GM23338 (cell line): Measurements from ENCODE around the gene F12. TPM values are rescaled to one million over a fixed set of nuclear protein-coding genes. Genes with fewer than 3 reads are reported as not detected.

Source experiments
- ATAC-seq: fragments of 200-7000 bp; cut with Tn5 transposase; 3 replicates; pipeline ENCODE4 v1.9.1; 2020
- DNase-seq: peaks from one replicate; pipeline ENCODE4 v3.0.0-alpha.2; 2015; ENCODE audit warnings: low spot score
- H2AFZ ChIP-seq: fragments of 200-600 bp; sonication (generic); 2 replicates; pipeline ENCODE4 v1.8.0; 2016; ENCODE audit warnings: antibody characterized with exemption, mild to moderate bottlenecking, moderate library complexity
- H3F3A ChIP-seq: fragments of 200-600 bp; sonication (generic); replicated peaks from 2 replicates; pipeline ENCODE4 v1.8.0; 2017; ENCODE audit warnings: antibody characterized with exemption, mixed run types, low read depth
- H3K27ac ChIP-seq: fragments of 200-600 bp; sonication (generic); 2 replicates; pipeline ENCODE4 v1.6.1; 2016; ENCODE audit warnings: low read depth
- H3K27me3 ChIP-seq: fragments of 200-600 bp; sonication (generic); 2 replicates; pipeline ENCODE4 v1.8.0; 2016; ENCODE audit warnings: mild to moderate bottlenecking, mixed run types, moderate library complexity; ENCODE audit not compliant: insufficient read depth
- H3K36me3 ChIP-seq: fragments of 200-600 bp; sonication (generic); 2 replicates; pipeline ENCODE4 v1.8.0; 2016; ENCODE audit warnings: mild to moderate bottlenecking; ENCODE audit not compliant: insufficient read depth
- H3K4me1 ChIP-seq: fragments of 200-600 bp; sonication (generic); 2 replicates; pipeline ENCODE4 v1.8.0; 2016; ENCODE audit warnings: mild to moderate bottlenecking, moderate library complexity; ENCODE audit not compliant: insufficient read depth
- H3K4me2 ChIP-seq: fragments of 200-600 bp; sonication (generic); 2 replicates; pipeline ENCODE4 v1.7.1; 2017; ENCODE audit warnings: mixed run types
- H3K4me3 ChIP-seq: fragments of 200-600 bp; sonication (generic); 2 replicates; pipeline ENCODE4 v1.6.1; 2016; ENCODE audit warnings: mixed run types
- H3K79me2 ChIP-seq: fragments of 200-600 bp; sonication (generic); replicated peaks from 2 replicates; pipeline ENCODE4 v1.8.0; 2017; ENCODE audit warnings: mild to moderate bottlenecking; ENCODE audit not compliant: insufficient read depth
- H3K9me2 ChIP-seq: fragments of 200-600 bp; sonication (generic); 2 replicates; pipeline ENCODE4 v1.8.0; 2017; ENCODE audit not compliant: insufficient read depth
- H4K20me1 ChIP-seq: fragments of 200-600 bp; sonication (generic); replicated peaks from 2 replicates; pipeline ENCODE4 v1.8.0; 2017; ENCODE audit warnings: mild to moderate bottlenecking; ENCODE audit not compliant: insufficient read depth
- H3K27ac Mint-ChIP-seq: 2 replicates; pipeline ENCODE4 v1.8.0; 2020; ENCODE audit warnings: inconsistent platforms, mild to moderate bottlenecking, moderate library complexity, mixed read lengths
- H3K27me3 Mint-ChIP-seq: 3 replicates; pipeline ENCODE4 v1.8.0; 2022; ENCODE audit warnings: low read depth, mild to moderate bottlenecking, moderate library complexity, mixed read lengths, inconsistent platforms; ENCODE audit not compliant: insufficient read depth, poor library complexity
- H3K36me3 Mint-ChIP-seq: 3 replicates; pipeline ENCODE4 v1.8.0; 2021; ENCODE audit warnings: low read depth, mild to moderate bottlenecking, inconsistent platforms, moderate library complexity, mixed read lengths
- H3K4me1 Mint-ChIP-seq: 3 replicates; pipeline ENCODE4 v1.8.0; 2020; ENCODE audit warnings: mild to moderate bottlenecking, inconsistent platforms, mixed read lengths
- H3K4me3 Mint-ChIP-seq: 3 replicates; pipeline ENCODE4 v1.8.0; 2021; ENCODE audit warnings: moderate library complexity, mild to moderate bottlenecking, inconsistent platforms, mixed read lengths
- H3K9me3 Mint-ChIP-seq: 3 replicates; pipeline ENCODE4 v1.8.0; 2020; ENCODE audit warnings: moderate library complexity, mild to moderate bottlenecking, inconsistent platforms, mixed read lengths
- CREB1 ChIP-seq: fragments of 250-450 bp; sonication (Bioruptor Pico); IDR thresholded peaks from 2 replicates; pipeline ENCODE4 v1.5.0; 2020; ENCODE audit warnings: low read depth, mild to moderate bottlenecking, moderate library complexity
- EZH2phosphoT487 ChIP-seq: fragments of 200-600 bp; sonication (generic); IDR thresholded peaks from one replicate; pipeline ENCODE4 v1.8.1; 2018; ENCODE audit warnings: antibody characterized with exemption; ENCODE audit not compliant: unreplicated experiment
- JUNB ChIP-seq: IDR thresholded peaks from one replicate; pipeline ENCODE4 v1.6.1; 2016; ENCODE audit warnings: antibody characterized with exemption; ENCODE audit not compliant: unreplicated experiment
- NANOG ChIP-seq: IDR thresholded peaks from 2 replicates; pipeline ENCODE4 v1.6.1; 2016; ENCODE audit warnings: antibody characterized with exemption, borderline replicate concordance
- POLR2AphosphoS5 ChIP-seq: IDR thresholded peaks from 2 replicates; pipeline ENCODE4 v1.6.1; 2016; ENCODE audit warnings: antibody characterized with exemption, low read depth
- ZNF114 ChIP-seq: fragments of 250-450 bp; sonication (Bioruptor Pico); IDR thresholded peaks from 2 replicates; pipeline ENCODE4 v1.5.0; 2020; ENCODE audit warnings: mild to moderate bottlenecking, moderate library complexity
- ZNF331 ChIP-seq: fragments of 250-450 bp; sonication (Bioruptor Pico); IDR thresholded peaks from 2 replicates; pipeline ENCODE4 v1.5.0; 2020; ENCODE audit warnings: low read depth, mild to moderate bottlenecking, moderate library complexity
- polyA plus RNA-seq: library from polyadenylated mRNA; unstranded; fragments of >200 nt; fragmentation: Nextera tagmentation; extraction: Ambion mirVana; gene quantifications from 2 replicates; pipeline ENCODE4 v1.2.1, GENCODE V29; 2016
- total RNA-seq: library from RNA; depleted of rRNA; stranded (reverse); fragments of >200 nt; shearing (Covaris generic); gene quantifications from 2 replicates; pipeline ENCODE4 v1.2.3, GENCODE V29; 2014
- TF ChIP-seq, protein P1 (sequence below): IDR thresholded peaks from 2 replicates; pipeline ENCODE4 v1.6.1; 2016; ENCODE audit warnings: antibody characterized with exemption
- TF ChIP-seq, protein P2 (sequence below): fragments of 250-450 bp; sonication (Bioruptor Pico); IDR thresholded peaks from 2 replicates; pipeline ENCODE4 v1.5.0; 2020; ENCODE audit warnings: mild to moderate bottlenecking, moderate library complexity

F12 gene
- total and polyA plus RNA-seq, 2 experiments from 2014 or later = 2.9 to 8.0 TPM

DNA sequence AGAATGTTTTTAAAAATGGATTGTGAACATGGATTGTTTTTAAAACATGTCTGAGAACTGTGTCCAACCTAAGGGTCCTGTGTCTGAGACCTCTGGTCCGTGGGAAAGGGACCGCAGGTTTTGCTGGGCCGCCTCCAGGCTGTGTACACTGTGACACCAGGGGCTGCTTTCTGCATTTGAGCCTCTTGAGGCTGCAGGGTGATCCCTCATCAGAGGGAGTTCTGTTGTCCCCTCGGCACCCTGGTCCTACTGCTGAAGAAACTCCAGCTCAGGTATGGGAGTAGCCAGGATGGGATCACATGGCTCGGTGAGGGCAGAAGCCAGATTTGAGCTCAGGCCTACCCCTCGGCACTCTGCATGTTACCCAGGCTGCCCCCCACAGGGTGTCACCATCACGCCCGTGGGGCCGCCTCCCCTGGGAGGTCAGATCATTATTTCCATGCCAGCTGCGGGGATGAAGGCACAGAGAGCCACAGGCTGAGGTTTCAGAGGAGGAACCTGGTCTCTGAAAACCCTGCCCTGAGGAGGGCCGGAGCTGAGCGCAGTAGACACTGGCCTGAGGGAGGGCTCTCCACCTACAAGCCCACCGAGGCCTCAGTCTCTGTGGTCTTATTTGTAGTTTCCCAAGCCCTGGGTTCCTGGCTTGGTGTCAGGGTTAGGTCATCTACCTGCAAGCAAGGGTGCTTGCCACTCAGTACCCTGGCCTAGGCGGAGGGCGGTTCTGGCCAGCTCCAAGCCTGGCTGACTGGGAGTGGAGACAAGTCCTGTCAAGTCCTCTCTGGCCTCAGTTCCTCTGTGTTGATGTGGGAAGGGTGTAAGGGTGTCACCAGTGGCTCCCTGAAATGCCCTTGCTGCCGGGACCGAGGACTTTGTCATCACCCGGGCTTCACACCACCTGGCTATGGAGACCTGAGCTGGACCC lies 40.0 kb upstream of the F12 start:
- H2AFZ ChIP-seq = no peak overlapping the region
- H3K4me2 ChIP-seq = no peak overlapping the region
- H4K20me1 ChIP-seq = peaks cover 12% of the 10 kb centered on the region; the same call in 1 of the 2 replicates

DNA sequence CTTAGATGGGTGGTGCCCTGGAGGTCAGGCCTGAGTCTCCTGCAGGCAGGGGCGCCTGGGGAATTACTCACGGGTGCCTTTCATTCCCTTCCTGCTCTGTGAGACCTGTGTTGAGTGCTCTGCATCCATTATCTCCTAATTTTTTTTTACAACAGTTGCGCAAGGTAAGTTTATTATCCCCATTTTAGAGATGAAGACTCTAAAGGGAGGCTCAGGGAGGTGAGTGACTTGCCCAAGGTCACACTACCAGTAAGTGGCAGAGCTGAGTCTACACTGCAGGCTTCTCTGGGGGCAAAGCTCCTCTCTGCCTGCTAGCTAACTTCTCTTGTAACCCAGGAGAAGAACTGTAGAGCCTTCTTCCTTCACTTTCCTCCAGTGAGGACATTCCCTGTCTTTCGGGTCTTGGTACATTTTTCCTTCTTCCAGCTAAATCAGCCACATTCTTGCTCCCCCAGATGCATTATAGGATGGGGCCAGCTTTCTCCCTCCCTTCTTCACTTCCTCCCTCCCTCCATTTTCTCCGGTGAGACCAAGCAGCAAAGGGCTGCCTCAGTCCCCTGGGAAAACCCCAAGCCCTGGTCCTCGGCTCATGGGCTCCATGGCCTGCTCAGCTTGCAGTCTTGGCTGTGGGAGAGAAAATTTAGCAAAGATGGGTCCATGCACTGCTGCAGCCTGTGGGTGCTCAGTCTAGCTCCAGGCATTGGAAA lies 39.0 kb upstream of the F12 start:
- Histone ChIP-seq H3K79me2 (no peaks in the 10 kb centered on the region), H4K20me1 (peaks cover 8% of the 10 kb centered on the region; the same call in 1 of the 2 replicates), H3K9me2 (no peaks in the 10 kb centered on the region), H3F3A (peaks cover 35% of the 10 kb centered on the region), H3K36me3 (no peaks in the 10 kb centered on the region), H3K27ac (no peak overlapping the region), H2AFZ (no peak overlapping the region), H3K27me3 (peaks cover 49% of the 10 kb centered on the region), H3K4me2 (peak overlapping the region; percentile 88), H3K4me1 (peaks cover 27% of the 10 kb centered on the region), H3K4me3 (peak overlapping the region; percentile 80; the same call in 1 of the 2 replicates)
- Mint-ChIP-seq H3K36me3 (peaks cover 12% of the 10 kb centered on the region; the same call in 1 of the 3 replicates), H3K27me3 (peaks cover 48% of the 10 kb centered on the region), H3K4me1 (peaks cover 44% of the 10 kb centered on the region), H3K4me3 (peak overlapping the region; percentile 71), H3K9me3 (peaks cover 3% of the 10 kb centered on the region; the same call in 1 of the 3 replicates), H3K27ac (no peak overlapping the region)
- ATAC-seq = no peak
- DNase-seq = no peak
- TF ChIP-seq ZNF114 (no peak), ZNF331 (CRISPR knock-in tag) (no peak), CREB1 (CRISPR knock-in tag) (no peak), EZH2phosphoT487 (no peak), POLR2AphosphoS5 (no peak), JUNB (no peak), NANOG (no peak)
- TF ChIP-seq, protein P1, sequence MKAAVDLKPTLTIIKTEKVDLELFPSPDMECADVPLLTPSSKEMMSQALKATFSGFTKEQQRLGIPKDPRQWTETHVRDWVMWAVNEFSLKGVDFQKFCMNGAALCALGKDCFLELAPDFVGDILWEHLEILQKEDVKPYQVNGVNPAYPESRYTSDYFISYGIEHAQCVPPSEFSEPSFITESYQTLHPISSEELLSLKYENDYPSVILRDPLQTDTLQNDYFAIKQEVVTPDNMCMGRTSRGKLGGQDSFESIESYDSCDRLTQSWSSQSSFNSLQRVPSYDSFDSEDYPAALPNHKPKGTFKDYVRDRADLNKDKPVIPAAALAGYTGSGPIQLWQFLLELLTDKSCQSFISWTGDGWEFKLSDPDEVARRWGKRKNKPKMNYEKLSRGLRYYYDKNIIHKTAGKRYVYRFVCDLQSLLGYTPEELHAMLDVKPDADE = no peak
- TF ChIP-seq, protein P2, sequence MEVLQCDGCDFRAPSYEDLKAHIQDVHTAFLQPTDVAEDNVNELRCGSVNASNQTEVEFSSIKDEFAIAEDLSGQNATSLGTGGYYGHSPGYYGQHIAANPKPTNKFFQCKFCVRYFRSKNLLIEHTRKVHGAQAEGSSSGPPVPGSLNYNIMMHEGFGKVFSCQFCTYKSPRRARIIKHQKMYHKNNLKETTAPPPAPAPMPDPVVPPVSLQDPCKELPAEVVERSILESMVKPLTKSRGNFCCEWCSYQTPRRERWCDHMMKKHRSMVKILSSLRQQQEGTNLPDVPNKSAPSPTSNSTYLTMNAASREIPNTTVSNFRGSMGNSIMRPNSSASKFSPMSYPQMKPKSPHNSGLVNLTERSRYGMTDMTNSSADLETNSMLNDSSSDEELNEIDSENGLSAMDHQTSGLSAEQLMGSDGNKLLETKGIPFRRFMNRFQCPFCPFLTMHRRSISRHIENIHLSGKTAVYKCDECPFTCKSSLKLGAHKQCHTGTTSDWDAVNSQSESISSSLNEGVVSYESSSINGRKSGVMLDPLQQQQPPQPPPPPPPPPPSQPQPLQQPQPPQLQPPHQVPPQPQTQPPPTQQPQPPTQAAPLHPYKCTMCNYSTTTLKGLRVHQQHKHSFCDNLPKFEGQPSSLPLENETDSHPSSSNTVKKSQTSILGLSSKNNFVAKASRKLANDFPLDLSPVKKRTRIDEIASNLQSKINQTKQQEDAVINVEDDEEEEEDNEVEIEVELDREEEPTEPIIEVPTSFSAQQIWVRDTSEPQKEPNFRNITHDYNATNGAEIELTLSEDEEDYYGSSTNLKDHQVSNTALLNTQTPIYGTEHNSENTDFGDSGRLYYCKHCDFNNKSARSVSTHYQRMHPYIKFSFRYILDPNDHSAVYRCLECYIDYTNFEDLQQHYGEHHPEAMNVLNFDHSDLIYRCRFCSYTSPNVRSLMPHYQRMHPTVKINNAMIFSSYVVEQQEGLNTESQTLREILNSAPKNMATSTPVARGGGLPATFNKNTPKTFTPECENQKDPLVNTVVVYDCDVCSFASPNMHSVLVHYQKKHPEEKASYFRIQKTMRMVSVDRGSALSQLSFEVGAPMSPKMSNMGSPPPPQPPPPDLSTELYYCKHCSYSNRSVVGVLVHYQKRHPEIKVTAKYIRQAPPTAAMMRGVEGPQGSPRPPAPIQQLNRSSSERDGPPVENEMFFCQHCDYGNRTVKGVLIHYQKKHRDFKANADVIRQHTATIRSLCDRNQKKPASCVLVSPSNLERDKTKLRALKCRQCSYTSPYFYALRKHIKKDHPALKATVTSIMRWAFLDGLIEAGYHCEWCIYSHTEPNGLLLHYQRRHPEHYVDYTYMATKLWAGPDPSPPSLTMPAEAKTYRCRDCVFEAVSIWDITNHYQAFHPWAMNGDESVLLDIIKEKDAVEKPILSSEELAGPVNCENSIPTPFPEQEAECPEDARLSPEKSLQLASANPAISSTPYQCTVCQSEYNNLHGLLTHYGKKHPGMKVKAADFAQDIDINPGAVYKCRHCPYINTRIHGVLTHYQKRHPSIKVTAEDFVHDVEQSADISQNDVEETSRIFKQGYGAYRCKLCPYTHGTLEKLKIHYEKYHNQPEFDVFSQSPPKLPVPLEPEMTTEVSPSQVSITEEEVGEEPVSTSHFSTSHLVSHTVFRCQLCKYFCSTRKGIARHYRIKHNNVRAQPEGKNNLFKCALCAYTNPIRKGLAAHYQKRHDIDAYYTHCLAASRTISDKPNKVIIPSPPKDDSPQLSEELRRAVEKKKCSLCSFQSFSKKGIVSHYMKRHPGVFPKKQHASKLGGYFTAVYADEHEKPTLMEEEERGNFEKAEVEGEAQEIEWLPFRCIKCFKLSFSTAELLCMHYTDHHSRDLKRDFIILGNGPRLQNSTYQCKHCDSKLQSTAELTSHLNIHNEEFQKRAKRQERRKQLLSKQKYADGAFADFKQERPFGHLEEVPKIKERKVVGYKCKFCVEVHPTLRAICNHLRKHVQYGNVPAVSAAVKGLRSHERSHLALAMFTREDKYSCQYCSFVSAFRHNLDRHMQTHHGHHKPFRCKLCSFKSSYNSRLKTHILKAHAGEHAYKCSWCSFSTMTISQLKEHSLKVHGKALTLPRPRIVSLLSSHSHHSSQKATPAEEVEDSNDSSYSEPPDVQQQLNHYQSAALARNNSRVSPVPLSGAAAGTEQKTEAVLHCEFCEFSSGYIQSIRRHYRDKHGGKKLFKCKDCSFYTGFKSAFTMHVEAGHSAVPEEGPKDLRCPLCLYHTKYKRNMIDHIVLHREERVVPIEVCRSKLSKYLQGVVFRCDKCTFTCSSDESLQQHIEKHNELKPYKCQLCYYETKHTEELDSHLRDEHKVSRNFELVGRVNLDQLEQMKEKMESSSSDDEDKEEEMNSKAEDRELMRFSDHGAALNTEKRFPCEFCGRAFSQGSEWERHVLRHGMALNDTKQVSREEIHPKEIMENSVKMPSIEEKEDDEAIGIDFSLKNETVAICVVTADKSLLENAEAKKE (CRISPR knock-in tag) = no peak

More for the DNA sequence above, 40.0 kb upstream of the F12 start:
- Mint-ChIP-seq H3K4me1 (peaks cover 44% of the 10 kb centered on the region), H3K36me3 (peaks cover 12% of the 10 kb centered on the region; the same call in 1 of the 3 replicates), H3K9me3 (peaks cover 3% of the 10 kb centered on the region; the same call in 1 of the 3 replicates), H3K4me3 (no peak overlapping the region), H3K27ac (no peak overlapping the region), H3K27me3 (peaks cover 49% of the 10 kb centered on the region)
- TF ChIP-seq, protein P1 = no peak
- 0 out of 2 replicates have a peak, but pooled peaks have one; percentile 7 for TF ChIP-seq POLR2AphosphoS5
- Histone ChIP-seq H3K9me2 (no peaks in the 10 kb centered on the region), H3K27ac (no peak overlapping the region), H3K79me2 (no peaks in the 10 kb centered on the region; the same call in 1 of the 2 replicates), H3K4me1 (peaks cover 31% of the 10 kb centered on the region), H3K36me3 (no peaks in the 10 kb centered on the region), H3K4me3 (no peak overlapping the region), H3K27me3 (peaks cover 54% of the 10 kb centered on the region), H3F3A (peaks cover 39% of the 10 kb centered on the region)
- DNase-seq (no peak), ATAC-seq (no peak)
